ENCODE measurements around the gene CAPN15.

The CAPN15 gene

DNA sequence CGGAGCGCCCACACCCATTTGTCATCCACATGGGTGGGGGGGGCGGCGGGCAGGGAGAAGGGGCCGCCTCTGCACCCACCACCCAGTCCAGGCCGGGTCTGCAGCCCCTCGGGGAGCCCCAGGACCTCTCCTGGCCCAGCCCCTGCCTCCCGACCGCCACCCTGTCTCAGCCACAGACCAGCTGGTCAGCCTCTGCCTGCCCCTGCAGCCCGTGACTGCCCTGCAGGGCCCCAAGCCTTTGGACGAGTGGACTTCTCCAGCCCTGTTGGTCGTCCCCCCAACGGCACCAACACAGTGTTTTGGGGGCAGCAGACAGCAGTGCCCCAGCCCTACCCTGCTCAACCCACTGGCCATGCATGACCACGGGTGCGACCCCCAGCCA lies 33.9 kb downstream of the CAPN15 start:
- no peak for DNase-seq (ENCODE audit: low read depth in 3 of 3)

DNA sequence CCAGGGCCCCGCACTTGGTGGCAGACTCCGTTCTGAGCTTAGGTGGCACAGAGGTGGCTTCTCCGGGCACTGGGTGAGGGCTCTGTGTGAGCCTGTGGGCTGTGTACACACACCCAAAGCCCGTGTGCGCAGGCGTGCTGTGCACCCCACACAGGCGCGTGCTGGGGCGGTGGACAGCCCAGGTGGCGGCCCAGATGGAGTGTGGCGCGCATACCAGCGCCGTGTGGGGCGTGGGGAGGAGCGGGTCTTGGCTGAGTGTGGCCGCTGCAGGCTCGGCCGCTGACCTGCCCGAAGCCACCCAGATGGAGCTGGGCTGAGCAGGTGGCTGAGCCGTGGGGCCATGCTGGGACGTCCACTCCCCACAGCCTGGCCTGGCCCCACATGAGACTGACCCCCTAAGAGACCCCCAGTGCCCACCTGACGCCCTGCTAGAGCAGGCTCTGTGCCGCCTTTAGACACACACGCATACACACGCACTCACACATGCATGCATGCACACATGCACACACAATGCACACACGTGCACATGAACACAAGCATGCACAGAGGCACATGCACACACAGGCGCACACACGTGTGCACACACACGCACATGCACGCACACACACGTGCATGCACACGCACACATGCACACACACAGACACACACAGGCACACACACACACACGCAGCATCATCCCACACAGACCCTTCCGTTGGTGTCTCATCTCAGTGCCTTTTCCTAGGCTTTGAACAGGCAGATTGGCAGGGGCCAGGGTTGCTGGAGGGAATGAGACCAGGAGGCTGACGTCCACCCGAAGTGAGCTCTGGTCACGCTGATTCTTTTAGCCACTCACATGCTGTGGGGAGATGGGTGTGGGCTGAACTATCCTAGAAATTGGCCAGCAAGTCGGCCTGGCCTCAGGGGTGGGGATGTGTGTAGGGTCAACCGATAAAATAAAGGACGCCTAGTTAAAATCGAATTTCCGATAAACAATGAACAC lies 34.7 kb downstream of the CAPN15 start:
- no peak for DNase-seq (ENCODE audit: low read depth in 3 of 3)

DNA sequence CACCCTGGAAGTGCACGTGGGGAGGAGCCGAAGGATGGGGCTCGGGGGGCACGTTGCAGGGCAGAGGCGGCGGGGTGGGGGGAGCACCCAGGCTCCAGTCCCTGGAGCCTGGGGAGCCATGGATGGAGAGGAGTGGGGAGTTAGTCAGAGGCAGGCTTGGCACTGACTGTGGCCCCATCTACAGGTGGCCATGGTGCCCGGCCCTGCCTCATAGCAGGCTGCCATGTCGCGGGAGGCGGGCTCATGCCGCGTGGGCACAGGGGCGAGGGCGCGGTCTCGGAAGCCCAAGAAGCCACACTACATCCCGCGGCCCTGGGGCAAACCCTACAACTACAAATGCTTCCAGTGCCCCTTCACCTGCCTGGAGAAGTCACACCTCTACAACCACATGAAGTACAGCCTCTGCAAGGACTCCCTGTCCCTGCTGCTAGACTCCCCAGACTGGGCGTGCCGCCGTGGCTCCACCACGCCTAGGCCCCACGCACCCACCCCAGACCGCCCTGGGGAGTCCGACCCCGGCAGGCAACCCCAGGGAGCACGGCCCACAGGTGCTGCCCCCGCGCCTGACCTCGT lies 35.6 kb downstream of the CAPN15 start:
- DNase-seq (ENCODE audit: low read depth in 3 of 3): no peak

DNA sequence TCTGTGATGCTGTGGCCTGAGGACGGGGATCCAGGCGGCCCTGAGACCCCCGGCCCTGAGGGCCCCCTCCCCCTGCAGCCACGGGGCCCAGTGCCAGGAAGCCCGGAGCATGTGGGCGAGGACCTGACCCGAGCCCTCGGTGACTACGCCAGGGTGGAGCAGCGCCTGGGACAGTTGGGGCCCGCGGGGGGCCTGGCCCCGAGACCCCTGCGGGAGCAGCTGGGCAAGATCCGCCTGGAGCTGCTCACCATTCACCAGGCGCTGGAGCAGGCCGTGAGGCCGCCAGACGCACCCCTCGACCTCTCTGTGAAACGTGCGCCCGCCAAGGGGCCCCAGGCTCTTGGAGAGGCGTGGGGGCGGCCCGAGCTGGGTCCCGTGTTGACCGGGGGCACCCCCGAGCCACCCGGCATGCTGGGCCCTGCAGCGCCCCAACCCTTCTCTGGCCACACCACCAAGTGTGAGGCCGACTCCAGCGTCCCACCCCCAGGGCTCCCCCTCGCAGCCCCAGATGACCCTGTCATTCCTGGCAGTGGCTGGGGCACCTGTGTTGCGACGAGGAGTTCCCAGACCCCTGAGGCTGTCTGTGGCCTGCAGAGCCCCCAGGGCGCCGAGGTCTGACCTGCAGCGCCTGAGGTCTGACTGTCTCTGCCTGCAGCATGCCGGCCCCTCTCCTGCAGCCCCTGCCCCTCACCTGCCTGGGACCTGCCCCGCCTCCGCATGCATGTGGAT lies 37.3 kb downstream of the CAPN15 start:
- DNase-seq (ENCODE audit: low read depth in 3 of 3): no peak

DNA sequence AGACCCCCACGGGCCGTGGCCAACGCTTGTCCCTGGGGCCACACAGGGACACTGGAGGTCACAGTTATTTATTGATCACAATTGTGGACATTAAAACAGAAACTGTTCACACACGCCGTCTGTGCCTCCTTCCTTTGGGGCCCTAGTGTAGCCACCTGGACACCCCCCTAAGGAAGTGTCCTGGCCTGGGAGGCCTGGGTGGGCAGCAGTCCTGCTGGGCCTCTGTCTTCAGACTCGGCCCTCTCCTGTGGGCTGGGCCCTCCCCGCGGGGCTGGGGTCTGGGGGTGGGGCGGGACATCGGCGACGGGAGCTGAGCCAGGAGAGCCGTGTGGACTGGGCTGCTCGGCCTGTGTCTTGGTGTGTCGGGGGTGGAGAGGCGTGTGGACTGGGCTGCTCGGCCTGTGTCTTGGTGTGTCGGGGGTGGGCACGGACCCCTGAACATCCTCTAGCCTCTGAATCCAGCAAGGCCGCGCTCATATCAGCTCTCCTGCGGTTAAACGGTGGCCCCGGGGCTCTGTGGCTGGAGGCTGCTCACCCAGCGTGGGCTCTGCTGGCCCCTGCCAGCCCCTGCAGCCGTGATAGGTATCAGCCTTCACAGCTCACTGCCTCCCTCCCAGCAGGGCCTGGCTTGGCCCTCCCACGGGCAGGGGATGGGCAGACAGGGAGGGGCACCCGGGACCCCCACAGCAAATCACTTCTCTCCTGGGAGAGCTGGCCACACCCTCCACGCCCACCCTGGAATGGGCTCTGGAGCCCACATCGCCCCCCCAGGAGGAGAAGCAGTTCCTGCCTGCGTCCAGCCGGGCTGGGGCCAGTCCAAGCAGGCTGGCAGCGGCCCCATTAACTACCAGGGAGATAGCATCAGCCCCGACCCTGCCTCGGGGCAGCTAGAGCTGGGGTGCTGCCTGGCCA lies 38.2 kb downstream of the CAPN15 start:
- DNase-seq (ENCODE audit: low read depth in 3 of 3): no peak

DNA sequence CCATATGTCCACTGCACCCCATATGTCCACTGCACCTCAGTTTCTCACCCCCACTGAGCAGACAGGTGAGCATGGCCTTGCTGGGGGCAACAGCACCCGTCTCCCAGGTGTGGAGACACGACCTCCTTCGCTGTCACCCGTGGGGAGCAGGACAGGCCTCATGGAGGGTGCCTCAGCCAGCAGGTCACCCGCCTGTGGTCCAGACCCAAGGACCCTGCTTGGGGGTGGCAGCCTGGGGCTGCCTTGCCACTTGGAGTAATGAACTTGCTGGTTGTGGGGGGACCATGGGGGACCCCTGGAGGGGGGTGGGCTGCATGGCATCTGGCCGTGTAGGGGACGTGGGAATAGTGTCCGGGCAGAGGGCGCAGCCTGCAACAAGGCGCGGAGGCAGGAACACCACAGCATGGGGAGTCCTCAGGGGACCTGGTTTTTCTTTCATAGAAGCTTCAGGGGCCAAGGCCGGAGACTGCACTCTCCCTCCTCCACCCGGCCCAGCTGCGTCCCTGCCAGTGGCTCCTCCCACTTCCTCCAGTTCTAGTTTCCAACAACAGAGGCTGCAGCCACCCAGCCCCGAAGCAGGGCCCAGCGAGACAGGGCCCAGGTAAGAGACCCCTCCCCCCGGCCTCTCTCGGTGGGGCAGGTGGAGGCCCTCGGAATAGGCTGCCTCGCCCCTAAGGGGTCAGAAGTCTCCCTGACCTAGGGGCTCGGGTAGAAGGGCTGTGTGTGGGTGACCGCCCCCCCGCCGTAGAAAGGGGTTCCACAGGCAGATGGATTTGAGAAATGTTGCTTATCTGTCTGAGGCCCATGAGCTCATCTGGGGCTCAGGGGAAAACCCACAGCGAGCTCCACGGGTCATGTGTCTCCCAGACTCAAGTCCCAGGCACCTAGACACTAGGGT lies 39.2 kb downstream of the CAPN15 start, which contains the start of gene NHLRC4:
NHLRC4 (plus strand) TSS at position 531 of the 898 bp plus-strand sequence. CDS start 1,043 bp downstream, outside the sequence.
- DNase-seq (ENCODE audit: low read depth in 3 of 3): peak in 1 of 3 donors; percentile 49

DNA sequence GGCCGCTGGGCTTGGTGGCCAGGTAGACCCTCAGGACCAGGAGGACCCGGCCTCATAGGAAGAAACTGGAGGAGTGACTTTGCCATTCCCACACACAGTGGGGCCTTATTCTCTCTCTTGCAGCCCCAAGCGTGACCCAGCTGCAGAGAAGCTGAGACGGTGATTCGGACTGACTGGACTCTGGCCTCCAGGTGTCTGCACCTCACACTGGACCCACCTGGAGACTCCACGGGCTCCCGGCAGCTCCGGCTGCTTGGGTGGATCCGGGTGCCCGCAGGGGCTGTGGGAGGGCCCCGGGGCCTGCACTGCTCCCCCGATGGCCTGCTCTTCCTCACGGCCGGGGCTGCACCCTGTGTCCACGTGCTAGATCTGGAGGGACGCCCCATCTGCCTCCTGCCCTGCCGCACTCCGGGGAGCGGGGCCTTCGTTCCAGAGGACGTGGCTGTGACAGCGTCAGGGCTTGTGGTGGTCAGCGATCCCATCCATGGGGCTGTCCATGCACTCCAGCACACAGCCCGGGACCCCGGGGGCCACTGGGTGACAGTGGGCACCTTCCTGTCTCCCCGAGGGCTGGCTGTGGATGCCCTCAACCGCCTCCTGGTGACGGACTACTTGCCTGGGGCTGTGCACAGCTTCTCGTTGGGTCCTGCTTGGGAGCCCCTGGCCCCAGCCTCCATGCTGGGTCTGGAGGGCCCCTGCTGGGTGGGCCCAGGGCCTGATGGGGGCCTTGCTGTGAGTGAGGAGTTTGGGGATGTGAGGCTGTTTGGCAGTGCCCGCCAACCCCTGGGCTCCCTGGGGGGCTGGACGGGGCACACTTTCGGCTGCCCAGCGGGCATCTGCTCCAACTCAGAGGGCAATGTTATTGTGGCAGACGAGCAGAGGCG lies 40.1 kb downstream of the CAPN15 start:
- DNase-seq (ENCODE audit: low read depth in 3 of 3): no peak

DNA sequence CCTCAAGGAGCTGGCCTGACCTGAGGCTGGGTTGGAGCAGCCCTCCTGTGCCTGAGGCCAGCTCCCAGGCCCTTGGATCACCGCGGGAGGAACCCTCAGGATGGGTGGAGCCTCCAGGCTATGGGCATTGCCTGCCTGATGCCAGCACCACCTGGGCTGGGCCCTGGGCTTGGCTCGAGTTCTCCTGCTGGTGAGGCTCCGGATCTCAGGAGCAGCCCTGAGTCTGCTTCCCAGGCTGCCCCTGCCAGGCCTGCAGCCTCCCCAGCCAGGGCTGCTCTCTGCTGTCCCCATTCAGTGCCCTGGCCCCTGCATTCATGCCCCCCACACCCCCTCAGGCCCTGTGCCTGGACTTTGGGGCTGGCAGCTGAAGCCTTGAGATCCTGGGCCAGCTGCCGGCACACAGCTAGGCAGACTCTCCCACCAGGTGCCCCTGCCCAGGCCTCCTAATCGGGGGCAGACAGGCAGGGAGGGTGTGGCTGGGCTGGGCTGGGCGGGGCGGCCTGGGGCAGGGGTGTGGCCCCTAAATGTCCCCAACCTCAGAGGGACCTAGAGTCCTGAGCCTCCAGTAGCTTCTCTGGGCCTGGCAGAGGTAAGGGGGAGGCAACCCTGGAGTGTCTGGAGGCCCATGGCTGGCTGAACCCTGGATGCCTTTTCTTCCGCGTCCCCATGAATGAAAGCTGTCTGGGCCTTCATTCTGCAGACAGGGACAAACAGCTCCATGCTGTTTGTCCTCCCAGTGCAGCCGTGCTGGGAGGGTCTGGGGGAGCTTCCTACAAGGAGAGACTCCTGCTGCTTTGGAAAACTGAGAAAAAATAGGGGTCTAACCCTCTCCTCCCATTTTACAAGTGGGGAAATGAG lies 41.1 kb downstream of the CAPN15 start:
- DNase-seq (ENCODE audit: low read depth in 3 of 3): no peak

DNA sequence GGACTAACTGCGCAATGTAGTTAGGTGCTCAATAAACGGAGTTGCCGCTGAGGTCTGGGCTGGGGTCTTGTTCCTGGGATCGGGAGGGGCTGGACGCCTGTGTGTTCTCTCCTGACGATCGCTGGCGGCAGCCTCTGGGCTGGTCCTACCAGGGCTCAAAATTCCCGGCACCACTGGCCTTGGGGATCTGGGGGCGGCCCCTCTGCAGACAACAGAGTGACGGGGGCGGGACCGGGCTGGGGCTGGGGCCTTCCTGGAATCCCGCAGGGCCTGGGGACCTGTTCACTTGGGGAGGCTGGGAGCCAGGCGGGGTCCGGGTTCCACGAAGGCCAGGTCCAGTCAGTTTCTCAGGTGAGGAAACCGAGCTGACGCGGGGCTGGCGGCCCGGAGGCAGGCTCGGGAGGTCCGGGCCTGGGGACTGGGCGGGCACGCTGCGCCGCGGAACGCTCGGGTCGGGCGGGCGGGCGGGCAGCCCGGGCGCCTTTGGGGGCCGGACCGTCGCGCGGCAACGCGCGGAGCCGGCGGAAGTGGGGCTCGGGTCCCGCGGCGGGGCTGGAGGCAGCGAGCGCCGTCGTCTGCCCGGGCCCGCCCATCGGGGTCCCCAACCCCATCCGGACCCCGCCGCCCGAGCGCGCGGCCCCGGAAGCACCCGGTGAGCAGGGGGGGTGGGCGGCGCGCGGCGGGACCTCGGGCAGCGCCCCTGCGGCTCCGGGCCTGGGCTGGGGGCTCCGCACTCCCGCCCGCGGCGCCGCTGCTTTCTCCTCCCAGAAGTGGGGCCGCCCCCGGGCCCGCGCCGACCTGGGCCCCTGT lies 42.1 kb downstream of the CAPN15 start, which contains the start of gene PIGQ:
PIGQ (plus strand) TSS at position 524 of the 810 bp plus-strand sequence. CDS start 4,107 bp downstream, outside the sequence.
- DNase-seq (ENCODE audit: low read depth in 3 of 3): peak; percentile 38 to 52 (median 42)

DNA sequence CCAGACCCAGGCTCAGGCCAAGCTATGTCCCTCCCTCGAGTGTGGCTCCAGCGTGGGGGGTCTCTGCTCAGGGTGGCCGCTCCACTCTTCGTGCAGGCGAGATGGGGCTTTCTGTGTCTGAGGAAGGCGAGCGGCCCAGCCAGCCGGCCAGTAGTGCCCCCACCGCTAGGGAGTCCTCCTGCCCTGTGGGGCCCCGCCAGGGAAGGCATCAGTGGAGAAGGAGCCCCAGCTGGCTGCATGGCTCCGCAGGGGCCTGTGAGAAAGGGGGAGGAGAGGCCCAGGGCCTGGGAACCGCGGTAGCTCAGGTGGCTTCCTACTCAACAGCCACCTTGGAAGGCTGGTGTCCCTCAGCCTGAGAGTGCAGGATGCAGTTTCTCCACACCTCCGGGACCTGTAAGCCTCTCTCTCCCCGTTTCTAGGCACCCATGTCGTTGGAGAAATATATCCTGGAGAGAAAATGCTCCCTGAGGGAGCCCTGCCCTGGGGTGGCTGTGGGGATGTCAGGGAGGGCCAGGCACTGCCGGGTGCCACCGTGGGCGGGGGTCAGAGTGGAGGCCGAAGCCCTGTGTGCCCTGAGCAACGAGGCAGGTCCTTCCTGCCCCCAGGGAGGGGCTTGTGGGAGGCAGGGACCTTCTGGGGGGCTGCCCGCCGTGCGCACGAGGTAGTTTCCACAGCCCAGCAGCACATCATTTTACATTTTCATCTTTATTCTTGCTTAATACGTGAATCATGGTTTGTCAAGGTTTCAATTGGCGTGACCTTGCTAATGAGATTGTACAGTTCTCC lies 45.5 kb downstream of the CAPN15 start:
- no peak for DNase-seq (ENCODE audit: low read depth in 3 of 3)

DNA sequence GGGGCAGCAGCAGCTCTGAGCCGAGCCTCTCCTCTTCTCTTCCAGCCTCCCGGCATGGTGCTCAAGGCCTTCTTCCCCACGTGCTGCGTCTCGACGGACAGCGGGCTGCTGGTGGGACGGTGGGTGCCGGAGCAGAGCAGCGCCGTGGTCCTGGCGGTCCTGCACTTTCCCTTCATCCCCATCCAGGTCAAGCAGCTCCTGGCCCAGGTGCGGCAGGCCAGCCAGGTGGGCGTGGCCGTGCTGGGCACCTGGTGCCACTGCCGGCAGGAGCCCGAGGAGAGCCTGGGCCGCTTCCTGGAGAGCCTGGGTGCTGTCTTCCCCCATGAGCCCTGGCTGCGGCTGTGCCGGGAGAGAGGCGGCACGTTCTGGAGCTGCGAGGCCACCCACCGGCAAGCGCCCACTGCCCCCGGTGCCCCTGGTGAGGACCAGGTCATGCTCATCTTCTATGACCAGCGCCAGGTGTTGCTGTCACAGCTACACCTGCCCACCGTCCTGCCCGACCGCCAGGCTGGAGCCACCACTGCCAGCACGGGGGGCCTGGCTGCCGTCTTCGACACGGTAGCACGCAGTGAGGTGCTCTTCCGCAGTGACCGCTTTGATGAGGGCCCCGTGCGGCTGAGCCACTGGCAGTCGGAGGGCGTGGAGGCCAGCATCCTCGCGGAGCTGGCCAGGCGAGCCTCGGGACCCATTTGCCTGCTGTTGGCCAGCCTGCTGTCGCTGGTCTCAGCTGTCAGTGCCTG lies 46.7 kb downstream of the CAPN15 start:
- no peak for DNase-seq (ENCODE audit: low read depth in 3 of 3)

DNA sequence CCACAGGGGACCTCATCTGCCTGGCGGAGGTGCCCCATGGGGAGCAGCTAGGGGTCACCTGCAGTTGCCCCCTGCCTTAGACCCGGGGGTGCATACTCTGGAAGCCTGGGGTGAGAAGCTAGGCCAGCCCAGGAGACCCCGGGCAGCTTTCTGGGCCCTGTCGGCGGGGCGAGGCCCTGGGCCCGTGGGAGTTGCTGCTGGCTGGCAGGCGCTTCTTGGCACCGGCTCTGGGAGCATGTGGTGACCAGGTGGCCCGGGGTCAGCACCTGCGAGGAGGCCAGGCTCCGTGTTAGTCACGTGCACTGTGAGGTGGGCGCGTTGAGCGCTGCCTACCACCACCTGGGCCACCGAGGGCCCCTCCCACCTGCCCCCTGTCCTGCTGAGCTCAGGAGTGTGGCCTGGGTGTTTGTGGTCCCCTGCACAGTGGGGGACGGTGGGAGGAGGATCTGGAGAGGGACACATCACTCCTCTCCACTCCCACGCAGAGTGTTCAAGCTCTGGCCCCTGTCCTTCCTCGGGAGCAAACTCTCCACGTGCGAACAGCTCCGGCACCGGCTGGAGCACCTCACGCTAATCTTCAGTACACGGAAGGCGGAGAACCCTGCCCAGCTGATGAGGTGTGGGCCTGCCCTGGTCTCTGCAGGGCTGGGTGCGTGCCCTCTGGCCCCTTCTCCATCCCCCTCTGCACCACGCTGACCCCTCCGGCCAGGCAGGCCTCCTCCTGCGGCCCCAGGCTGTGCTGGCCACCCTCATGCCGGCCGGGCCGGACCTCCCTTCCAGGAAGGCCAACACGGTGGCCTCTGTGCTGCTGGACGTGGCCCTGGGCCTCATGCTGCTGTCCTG lies 48.1 kb downstream of the CAPN15 start:
- no peak for DNase-seq (ENCODE audit: low read depth in 3 of 3)

DNA sequence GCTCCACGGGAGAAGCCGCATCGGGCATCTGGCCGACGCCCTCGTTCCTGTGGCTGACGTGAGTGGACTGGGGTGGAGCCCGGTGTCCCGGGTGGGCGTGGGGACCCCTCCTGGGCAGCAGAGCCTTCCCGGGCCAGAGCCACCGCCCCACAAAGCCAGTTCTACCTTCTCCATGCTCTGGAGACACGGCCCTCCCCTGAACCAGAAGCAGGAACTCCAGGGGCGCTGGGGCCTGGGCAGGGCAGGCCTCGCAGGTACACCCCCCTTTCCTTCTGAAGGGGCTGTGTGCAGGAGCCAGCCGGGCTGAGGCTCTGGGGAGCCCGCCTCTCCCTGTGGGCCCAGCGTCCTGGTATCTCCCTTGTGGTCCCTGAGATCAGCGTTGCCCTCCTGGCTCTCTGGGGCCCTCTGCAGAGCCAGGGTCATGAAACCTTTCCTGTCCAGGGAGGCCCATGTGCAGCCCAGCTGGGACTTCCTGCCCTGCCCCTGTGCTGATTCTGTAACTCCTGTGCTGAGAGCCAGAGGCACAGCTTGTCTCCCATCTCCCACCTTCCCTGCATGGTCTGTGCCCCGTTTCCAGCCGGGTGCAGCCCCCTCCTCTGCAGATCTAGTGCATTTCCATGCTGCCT lies 48.8 kb downstream of the CAPN15 start:
- DNase-seq (ENCODE audit: low read depth in 3 of 3): no peak

DNA sequence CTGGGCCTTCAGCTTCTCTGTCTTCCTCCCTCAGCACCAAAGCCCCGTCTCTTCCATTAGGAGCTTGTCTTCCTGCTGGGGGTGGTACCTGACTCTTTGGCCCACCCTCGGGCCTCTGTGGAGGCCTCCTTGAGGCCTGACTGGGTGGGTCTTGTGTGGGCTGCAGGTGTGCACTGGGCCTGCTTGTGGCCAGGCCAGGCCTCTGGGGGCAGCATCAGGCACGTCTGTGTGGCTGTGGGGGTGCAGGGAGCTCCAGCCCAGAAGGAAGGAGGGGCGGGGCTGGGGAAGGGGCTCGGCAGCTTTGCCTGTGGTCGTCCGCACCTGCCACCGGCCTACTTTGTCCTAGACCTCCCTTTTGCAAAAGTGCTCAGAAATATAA lies 49.3 kb downstream of the CAPN15 start:
- no peak for DNase-seq (ENCODE audit: low read depth in 3 of 3)

Data from stimulated activated CD4-positive, alpha-beta T cell treated with anti-CD3 and anti-CD28 coated beads, TNF-alpha, amount 100 ng/mL, for 48 hours (primary cell).